Activated T-cell treated with anti-CD3 and anti-CD28 coated beads, Interleukin-2, amount 50 U/mL, for 24 hours (primary cell): ENCODE data around the gene LCLAT1.

Source experiments
- DNase-seq: peaks from one replicate; pipeline ENCODE4 v3.0.0-alpha.2; 2020
- H3K27ac Mint-ChIP-seq: 2 replicates; pipeline ENCODE4 v1.8.0; 2020; ENCODE audit warnings: mild to moderate bottlenecking, mixed read lengths
- H3K27me3 Mint-ChIP-seq: 2 replicates; pipeline ENCODE4 v1.8.0; 2020; ENCODE audit warnings: mixed read lengths
- H3K36me3 Mint-ChIP-seq: 2 replicates; pipeline ENCODE4 v1.8.0; 2020; ENCODE audit warnings: low read depth, mixed read lengths
- H3K4me1 Mint-ChIP-seq: 2 replicates; pipeline ENCODE4 v1.8.0; 2020; ENCODE audit warnings: low read depth, mixed read lengths
- H3K4me3 Mint-ChIP-seq: 2 replicates; pipeline ENCODE4 v1.8.0; 2020; ENCODE audit warnings: mild to moderate bottlenecking, moderate library complexity, mixed read lengths
- H3K9me3 Mint-ChIP-seq: 2 replicates; pipeline ENCODE4 v1.8.0; 2020; ENCODE audit warnings: mixed read lengths

The LCLAT1 gene

DNA sequence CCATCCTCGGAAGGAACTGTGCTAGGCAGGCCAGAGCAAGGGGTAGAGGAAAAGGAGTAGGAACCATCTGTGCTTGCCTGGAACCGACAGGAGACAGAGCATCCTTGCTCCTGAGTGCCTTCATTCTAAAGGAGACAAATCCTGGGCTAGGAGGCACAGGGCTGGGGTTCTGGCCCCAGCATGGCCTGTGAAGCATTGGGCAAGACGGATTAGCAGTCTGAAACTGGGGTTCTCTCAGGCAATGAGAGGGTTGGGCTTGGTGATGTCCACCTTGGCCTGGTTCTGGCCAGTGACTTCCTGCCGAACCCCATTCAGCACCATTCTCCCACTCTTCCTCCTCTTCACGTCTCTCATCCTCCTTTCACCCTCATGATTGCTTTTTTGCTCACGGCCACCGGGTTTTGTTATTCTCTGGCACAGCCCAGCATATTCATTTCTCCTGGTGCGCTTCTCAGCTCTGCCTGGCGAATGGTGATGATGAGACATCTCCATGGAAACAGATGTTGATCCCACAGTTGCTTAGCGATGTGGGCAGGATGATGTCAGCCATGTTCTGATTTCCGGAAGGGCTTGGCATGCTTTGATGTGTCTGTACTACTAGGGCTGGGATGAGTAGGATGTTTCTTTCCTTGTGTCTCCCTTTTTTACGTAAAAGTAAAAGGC, 232.5 kb downstream of the LCLAT1 start:
- no peaks in the 10 kb centered on the region for H3K36me3 Mint-ChIP-seq
- no peaks in the 10 kb centered on the region for H3K27me3 Mint-ChIP-seq
- no peaks in the 10 kb centered on the region for H3K9me3 Mint-ChIP-seq
- H3K4me3 Mint-ChIP-seq = no peak overlapping the region
- DNase-seq = no peak
- no peaks in the 10 kb centered on the region for H3K4me1 Mint-ChIP-seq
- H3K27ac Mint-ChIP-seq = no peak overlapping the region

DNA sequence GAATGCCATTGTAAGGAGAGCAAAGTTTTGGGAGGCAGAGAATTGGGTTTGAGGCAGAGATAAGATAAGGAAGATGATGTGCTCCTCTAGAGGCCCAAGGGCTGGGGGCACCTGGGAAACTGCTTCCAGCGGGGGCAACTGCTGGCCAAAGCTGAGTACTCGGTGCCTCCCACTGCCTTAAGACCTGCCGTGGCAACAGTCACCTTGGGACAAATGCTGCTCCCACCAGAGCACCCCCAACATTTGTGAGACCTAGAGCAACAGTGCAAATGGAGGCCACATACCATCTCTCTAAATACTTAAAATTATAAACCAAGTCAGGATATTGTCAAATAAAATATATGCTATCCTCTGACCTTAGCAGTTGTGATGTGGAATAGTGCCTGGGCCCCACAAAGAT, 233.1 kb downstream of the LCLAT1 start:
- Mint-ChIP-seq H3K4me1 (no peaks in the 10 kb centered on the region), H3K4me3 (no peak overlapping the region), H3K9me3 (no peaks in the 10 kb centered on the region), H3K36me3 (no peaks in the 10 kb centered on the region), H3K27me3 (no peaks in the 10 kb centered on the region), H3K27ac (no peak overlapping the region)
- DNase-seq = no peak

DNA sequence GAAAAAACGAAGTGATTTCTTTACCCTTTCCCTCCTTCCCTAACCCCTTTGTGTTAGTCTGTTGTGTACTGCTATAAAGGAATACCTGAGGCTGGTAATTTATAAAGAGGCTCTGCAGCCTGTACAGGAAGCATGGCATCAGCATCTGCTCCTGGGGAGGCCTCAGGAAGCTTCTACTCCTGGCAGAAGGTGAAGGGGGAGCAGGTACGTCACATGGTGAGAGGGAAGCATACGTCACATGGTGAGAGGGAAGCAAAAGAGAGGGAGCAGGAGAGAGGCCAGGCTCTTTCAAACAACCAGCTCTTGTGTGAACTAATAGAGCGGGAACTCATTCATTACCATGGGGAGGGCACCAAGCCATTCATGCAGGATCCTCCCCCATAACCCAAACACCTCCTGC, 234.0 kb downstream of the LCLAT1 start:
- Mint-ChIP-seq H3K9me3 (no peaks in the 10 kb centered on the region), H3K27me3 (no peaks in the 10 kb centered on the region), H3K4me1 (no peaks in the 10 kb centered on the region), H3K27ac (no peak overlapping the region), H3K4me3 (no peak overlapping the region), H3K36me3 (no peaks in the 10 kb centered on the region)
- no peak for DNase-seq

DNA sequence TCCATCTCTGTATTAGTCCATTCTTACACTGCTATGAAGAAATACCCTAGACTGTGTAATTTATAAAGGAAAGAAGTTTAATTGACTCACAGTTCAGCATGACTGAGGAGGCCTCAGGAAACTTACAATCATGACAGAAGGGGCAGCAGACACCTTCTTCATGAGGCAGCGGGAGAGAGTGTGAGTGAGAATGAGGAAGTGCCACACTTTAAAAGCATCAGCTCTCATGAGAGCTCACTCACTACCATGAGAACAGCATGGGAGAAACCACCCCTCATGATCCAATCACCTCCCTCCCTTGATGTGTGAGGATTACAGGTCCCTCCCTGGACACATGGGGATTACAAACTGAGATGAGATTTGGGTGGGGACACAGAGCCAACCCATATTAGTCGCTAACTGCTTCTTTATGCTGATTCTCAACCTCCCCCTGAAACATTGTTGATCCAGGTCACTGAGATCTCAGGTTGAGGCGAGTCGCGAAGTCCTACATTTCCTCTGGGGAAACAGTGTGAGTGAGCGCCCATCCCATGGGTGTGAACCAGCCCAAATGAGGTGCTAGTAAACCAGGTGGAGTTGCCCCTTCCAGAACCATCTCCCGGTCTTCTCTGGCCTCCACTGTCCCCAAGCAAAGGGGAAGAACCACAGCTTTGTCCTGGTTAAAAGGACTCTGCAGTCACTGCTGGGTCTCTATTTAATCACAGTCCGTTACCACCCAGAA, 236.3 kb downstream of the LCLAT1 start:
- Mint-ChIP-seq H3K4me3 (no peak overlapping the region), H3K27ac (no peak overlapping the region), H3K27me3 (no peaks in the 10 kb centered on the region), H3K9me3 (no peaks in the 10 kb centered on the region), H3K4me1 (no peaks in the 10 kb centered on the region), H3K36me3 (no peaks in the 10 kb centered on the region)
- no peak for DNase-seq

DNA sequence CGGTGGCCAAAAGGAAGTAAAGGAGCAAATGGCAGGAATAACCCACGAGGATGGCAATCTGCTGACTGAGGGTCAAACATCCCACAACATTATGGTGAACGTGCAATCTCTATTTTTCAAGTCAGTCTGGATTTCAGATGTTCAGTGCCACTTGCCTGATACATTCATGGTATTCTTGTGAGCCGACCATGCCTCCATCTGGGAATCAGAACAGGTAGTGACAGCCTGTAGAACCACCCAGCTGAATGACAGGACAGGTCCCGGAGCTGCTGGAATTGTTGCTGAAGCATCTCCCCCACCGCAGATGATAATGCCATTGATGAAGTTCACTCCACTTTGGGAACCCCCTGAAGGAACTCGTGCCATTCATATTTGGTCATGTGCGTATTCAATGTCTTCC, 237.0 kb downstream of the LCLAT1 start:
- Mint-ChIP-seq H3K36me3 (no peaks in the 10 kb centered on the region), H3K27me3 (no peaks in the 10 kb centered on the region), H3K4me1 (no peaks in the 10 kb centered on the region), H3K4me3 (no peak overlapping the region), H3K9me3 (no peaks in the 10 kb centered on the region), H3K27ac (no peak overlapping the region)
- no peak for DNase-seq

DNA sequence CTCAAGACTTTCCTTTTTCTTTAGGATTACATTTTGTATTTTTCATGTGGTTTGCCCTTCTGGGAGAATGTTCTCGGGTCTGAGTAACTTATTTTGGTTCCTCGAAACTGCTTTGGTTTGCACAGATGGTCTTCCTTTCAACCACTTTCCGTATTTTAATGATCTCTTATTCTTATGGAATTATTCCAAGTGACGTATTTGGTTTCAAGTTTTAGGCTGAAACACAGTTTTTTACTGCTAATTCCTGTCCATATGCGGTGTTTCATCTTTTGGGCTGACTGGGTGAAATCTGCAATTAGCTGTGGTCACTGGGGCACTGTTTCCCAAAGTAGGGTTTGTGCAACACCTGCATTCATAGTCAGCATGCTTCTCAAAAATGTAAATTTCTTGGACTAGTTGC, 237.5 kb downstream of the LCLAT1 start:
- Mint-ChIP-seq H3K4me3 (no peak overlapping the region), H3K27me3 (no peaks in the 10 kb centered on the region), H3K9me3 (no peaks in the 10 kb centered on the region), H3K27ac (no peak overlapping the region), H3K36me3 (no peaks in the 10 kb centered on the region), H3K4me1 (no peaks in the 10 kb centered on the region)
- DNase-seq = no peak

DNA sequence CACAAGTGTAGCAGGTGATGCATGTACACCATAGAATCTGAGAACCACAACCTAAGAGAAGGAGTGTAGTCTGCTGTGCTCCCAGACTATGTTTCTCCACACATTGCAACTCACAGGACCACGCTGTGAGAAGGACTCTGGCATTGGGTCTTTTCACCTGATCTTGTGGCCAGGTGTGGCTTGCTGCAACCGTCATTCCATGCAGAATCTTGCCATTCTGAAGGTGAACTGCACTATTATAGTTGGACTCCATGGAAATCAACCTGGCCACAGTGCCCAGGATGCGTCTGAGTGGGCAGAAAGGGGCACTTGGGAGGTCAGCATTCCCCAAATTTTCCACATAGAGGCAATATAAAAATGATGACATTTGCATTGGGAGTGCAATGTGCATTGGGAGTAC, 237.9 kb downstream of the LCLAT1 start:
- H3K36me3 Mint-ChIP-seq = no peaks in the 10 kb centered on the region
- no peak overlapping the region for H3K4me3 Mint-ChIP-seq
- DNase-seq = no peak
- H3K27me3 Mint-ChIP-seq = no peaks in the 10 kb centered on the region
- no peaks in the 10 kb centered on the region for H3K9me3 Mint-ChIP-seq
- H3K4me1 Mint-ChIP-seq = no peaks in the 10 kb centered on the region
- H3K27ac Mint-ChIP-seq = no peak overlapping the region

DNA sequence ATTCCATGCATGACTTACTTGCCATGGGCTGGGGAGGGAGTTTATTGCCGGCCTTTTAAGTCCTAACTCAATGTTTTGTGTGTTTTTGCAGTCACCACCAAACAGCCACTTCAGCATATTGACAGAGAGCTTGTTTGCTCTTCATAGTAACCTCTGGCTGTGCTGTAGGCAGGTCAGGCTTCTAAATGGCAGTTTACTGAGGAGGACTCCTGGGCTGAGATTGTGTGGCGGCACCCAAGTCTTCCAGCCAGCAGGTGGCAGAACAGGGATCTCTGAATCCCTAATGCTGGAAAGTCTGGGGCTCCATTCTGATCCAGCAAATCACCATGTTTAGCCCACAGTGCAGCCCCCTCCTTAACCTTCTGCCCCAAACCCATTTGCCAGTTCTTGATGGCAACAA, 239.0 kb downstream of the LCLAT1 start:
- no peak for DNase-seq
- Mint-ChIP-seq H3K4me3 (no peak overlapping the region), H3K36me3 (no peaks in the 10 kb centered on the region), H3K27ac (no peak overlapping the region), H3K9me3 (no peaks in the 10 kb centered on the region), H3K27me3 (no peaks in the 10 kb centered on the region), H3K4me1 (no peaks in the 10 kb centered on the region)

DNA sequence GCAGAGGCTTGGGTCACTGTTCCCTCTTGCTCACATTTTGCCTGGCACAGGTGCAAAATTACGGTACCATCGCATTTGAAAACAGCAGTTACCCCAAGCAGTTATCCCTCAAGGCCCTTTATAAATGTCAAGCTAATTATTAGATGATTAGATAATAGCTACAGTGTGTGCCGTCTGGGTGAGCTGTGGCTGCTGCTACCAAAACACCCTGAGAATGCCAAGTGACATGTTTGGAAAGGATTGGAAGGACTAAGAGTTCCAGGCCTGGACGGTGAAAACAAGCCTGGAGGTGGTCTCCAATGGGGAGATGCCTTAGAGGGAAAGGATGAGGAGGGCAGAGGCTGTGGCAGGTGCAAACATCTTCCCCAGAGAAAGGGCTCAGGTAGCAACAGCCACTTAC, 239.6 kb downstream of the LCLAT1 start:
- Mint-ChIP-seq H3K27ac (no peak overlapping the region), H3K9me3 (no peaks in the 10 kb centered on the region), H3K4me1 (no peaks in the 10 kb centered on the region), H3K27me3 (no peaks in the 10 kb centered on the region), H3K4me3 (no peak overlapping the region), H3K36me3 (no peaks in the 10 kb centered on the region)
- no peak for DNase-seq

DNA sequence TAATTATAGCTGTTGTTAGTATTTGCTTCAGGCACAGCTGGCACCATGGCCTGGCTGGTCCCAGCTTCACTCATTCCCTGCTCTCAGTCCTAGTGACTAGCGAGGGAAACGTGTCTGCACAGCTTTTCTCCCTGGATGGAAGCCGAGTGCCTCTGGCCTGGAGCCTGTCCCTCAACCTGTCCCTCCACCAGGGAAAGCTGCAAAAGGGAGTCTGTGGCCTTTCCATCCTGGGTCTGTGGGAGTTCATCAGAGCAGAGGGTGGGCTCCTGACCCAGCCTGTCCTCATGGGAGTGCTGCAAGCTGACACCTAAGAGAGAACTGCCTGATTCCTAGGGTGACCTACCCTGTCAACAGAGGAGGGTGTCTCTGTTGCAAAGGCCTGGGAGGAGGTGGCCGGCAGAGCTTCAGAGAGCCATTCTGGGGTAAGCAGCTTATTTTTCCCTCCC, 241.9 kb downstream of the LCLAT1 start:
- Mint-ChIP-seq H3K9me3 (no peaks in the 10 kb centered on the region), H3K36me3 (no peaks in the 10 kb centered on the region), H3K27ac (no peak overlapping the region), H3K27me3 (no peaks in the 10 kb centered on the region), H3K4me3 (no peak overlapping the region), H3K4me1 (no peaks in the 10 kb centered on the region)
- DNase-seq = no peak

DNA sequence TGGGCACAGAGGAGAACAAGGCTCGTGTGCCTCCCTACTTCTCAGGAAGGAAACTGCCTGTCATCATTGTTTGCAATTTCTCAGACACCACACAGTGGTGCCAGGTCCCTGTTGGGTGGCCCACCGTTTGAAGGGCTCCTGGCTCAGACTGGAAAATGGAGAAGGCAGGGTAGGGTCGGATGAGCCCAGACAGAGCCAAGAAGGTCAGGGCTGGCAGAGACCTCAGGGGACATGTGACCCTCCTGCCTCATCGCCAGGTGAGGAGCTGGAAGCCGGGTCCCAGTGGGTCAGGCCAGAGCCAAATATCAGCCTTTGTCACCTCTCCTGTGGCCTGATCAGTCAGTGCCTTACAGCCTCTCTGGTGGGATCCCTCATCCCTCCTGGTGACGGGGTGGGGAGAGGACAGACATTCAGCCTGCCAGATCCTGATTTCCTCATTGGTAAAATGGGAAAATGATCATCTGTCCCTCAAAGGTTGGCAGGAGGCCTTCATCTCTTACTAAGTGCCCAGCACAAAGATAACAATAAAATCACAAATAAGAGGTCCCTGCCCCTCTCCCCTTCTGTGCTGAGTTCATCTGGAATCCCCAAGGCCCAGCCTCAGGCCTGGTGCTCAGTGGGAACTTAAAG, 242.6 kb downstream of the LCLAT1 start:
- Mint-ChIP-seq H3K9me3 (no peaks in the 10 kb centered on the region), H3K27me3 (no peaks in the 10 kb centered on the region), H3K36me3 (no peaks in the 10 kb centered on the region), H3K4me3 (no peak overlapping the region), H3K27ac (no peak overlapping the region), H3K4me1 (no peaks in the 10 kb centered on the region)
- no peak for DNase-seq

DNA sequence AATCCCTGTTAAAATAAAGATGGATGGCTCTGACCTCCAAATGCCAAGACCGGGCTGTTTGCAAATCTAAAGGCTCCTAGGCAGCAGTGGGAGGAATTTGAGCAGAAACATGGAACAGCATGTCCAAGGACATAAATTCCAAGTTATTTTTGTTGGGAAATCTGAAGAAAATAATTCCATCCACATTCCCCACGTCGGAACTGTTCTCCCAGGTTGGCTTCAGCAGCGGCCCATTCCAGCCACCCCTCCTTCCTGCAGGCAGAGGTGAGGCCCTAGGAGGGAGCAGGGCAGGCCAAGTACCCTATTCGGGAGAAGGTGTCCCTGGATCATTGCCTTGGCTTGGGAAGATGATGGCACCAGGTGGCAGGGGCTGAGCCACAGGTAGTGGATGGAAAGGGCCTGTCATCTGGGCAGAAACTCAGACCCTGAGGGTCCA, 243.1 kb downstream of the LCLAT1 start:
- H3K4me3 Mint-ChIP-seq = no peak overlapping the region
- H3K9me3 Mint-ChIP-seq = no peaks in the 10 kb centered on the region
- H3K27me3 Mint-ChIP-seq = no peaks in the 10 kb centered on the region
- DNase-seq = no peak
- no peak overlapping the region for H3K27ac Mint-ChIP-seq
- no peaks in the 10 kb centered on the region for H3K4me1 Mint-ChIP-seq
- H3K36me3 Mint-ChIP-seq = no peaks in the 10 kb centered on the region

DNA sequence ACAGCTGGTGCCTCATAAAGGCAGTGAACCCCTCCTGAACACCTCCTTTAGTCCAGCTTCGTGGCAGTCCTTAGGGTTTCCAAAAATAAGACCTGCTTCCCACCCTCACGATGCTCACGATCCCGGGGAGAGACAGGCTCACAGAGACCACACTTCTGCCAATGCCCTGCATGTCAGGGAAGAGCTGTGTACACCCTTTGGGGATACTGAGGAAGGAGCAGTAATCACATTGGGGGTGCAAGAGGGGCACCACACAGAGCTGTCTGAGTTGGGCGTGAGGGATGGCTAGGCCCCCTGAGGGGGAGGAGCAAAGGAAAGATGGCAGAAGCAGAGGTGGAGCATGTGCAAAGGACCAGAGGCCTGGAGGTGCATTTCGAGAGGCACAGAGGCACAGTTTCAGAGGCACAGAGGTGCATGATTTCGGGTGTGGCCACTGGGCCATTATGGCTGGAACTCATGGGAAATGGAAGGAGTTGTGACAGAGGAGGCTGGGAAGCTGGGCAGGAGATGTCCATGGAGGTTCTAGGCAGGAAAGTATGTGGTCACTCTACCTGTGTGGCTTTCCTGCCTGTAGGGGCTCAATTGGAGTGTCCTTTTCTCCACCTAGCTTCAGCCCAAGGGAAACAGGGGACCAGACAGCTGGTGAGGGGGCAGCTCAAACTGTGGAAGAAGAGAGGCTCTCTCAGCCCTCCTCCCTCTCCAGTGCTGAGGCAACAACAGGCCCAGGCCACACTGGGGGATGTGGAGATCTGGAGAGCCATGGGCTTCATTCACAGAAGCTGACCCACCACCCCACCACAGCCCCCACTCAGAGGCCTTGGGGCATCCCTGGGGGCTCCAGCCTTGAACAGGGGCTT, 244.3 kb downstream of the LCLAT1 start:
- Mint-ChIP-seq H3K36me3 (no peaks in the 10 kb centered on the region), H3K27me3 (no peaks in the 10 kb centered on the region), H3K9me3 (no peaks in the 10 kb centered on the region), H3K4me1 (no peaks in the 10 kb centered on the region), H3K4me3 (no peak overlapping the region), H3K27ac (no peak overlapping the region)
- no peak for DNase-seq

DNA sequence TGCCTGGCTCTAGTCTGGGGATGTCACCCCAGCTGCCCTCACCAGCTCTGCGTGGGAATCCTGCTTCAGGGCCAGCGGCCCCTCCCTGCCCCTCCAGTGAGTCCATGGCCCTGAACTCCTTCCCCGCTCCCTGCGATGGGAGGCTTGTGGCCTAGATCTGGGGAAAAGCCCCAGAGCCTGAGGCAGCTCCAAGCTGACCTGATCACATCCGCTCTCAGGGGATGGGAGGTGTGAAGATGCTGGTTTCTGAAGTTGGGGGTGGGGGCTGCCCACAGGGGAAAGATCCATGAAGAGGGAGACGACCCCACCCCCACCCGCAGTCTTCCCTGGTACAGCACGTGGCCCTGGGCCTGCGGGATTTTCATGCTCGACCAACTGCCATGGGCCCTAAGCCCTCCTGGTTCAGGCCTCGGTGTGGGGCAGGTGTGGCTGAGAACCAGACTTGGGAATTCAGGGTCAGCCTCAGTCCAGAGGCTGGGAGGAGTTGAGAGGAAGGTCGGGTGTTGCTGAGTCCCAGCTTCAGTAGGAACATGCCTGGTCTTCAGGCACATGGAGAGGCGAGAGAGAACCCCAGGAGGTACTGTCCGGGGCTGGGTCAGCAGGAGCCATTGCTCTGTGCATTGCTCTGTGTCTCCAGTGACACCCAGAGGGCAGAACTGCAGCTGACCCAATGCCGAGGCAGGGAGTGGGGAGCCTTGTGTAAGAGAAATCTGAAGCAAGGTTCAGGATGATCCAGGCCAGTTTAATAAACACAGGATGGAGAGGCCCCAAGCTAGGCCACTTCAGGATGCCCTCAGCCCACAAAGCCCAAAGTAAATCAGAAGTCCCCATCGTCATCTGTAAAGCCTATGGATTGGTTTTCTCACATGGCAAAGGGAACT, 245.1 kb downstream of the LCLAT1 start:
- DNase-seq = no peak
- no peak overlapping the region for H3K4me3 Mint-ChIP-seq
- H3K9me3 Mint-ChIP-seq = no peaks in the 10 kb centered on the region
- no peaks in the 10 kb centered on the region for H3K36me3 Mint-ChIP-seq
- H3K27ac Mint-ChIP-seq = no peak overlapping the region
- no peaks in the 10 kb centered on the region for H3K27me3 Mint-ChIP-seq
- no peaks in the 10 kb centered on the region for H3K4me1 Mint-ChIP-seq
